Activated T-helper 1 cell treated with Interleukin-2 at 50 U/mL for 16 hours (primary cell): Measurements from ENCODE around the gene NBPF4.
"Not testable (repeated sequence)": the region's sequence is repeated elsewhere in the genome, so short reads cannot be mapped to it uniquely, and the experiment has no call there.

ENCODE experiments used
- DNase-seq: peaks from one replicate; pipeline ENCODE4 v3.0.0-alpha.2; 2020; ENCODE audit warnings: low read depth

The NBPF4 gene, protein sequence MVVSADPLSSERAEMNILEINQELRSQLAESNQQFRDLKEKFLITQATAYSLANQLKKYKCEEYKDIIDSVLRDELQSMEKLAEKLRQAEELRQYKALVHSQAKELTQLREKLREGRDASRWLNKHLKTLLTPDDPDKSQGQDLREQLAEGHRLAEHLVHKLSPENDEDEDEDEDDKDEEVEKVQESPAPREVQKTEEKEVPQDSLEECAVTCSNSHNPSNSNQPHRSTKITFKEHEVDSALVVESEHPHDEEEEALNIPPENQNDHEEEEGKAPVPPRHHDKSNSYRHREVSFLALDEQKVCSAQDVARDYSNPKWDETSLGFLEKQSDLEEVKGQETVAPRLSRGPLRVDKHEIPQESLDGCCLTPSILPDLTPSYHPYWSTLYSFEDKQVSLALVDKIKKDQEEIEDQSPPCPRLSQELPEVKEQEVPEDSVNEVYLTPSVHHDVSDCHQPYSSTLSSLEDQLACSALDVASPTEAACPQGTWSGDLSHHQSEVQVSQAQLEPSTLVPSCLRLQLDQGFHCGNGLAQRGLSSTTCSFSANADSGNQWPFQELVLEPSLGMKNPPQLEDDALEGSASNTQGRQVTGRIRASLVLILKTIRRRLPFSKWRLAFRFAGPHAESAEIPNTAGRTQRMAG

DNA sequence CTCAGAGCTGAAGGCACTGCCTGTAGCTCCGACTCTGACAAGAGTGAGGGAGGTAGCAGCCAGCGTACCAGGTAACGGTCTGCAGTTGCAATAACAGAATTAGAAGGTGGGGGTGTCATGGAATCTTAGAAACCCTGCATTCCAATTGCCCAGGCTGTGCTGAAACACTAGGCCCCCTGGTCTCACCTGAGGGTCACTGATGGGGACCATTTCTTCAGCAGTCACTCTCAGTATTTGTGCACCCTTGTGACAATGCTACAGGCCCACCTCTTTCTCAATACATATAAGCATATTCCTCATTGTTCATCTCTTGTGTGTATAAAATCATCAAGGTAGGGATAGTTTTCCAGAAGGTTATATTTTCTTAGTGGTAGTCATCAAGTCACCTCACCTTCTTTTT lies at the start of gene NBPF4:
NBPF4 (minus strand) TSS at position 101 of the 400 bp plus-strand sequence. CDS start 315 bp downstream, outside the sequence.
- DNase-seq = not testable (repeated sequence)

DNA sequence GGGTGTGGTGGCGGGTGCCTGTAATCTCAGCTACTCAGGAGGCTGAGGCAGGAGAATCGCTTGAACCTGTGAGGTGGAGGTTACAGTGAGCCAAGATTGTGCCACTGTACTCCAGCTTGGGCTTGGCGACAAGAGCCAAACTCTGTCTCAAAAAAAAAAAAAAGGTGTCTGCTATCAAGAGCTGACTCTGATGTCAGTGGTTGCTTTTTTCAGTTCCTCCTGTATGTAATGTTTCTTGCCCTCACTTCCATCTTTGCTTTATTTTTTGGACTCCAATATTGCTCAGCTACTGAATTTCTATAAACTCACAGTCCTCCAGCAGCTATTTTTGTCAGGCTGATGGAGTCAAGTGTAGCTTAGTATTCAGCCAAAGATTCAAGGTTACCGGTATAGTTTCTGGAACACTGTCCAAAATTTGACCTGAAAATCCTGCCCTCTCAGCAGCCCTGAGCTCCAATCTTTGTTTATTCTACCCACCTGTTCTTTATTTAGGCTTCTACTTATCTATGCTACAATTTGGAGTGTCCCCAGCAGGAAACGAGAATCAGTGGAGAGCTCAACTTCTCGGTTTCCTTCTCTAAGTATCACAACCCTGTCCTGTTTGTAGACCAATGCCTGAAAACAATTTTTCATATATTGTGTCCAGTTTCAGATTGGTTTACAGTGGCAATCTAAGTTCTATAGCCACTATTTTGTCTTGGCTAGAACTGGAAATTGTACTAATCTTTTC lies 38.8 kb upstream of the NBPF4 start:
- DNase-seq = not testable (repeated sequence)

DNA sequence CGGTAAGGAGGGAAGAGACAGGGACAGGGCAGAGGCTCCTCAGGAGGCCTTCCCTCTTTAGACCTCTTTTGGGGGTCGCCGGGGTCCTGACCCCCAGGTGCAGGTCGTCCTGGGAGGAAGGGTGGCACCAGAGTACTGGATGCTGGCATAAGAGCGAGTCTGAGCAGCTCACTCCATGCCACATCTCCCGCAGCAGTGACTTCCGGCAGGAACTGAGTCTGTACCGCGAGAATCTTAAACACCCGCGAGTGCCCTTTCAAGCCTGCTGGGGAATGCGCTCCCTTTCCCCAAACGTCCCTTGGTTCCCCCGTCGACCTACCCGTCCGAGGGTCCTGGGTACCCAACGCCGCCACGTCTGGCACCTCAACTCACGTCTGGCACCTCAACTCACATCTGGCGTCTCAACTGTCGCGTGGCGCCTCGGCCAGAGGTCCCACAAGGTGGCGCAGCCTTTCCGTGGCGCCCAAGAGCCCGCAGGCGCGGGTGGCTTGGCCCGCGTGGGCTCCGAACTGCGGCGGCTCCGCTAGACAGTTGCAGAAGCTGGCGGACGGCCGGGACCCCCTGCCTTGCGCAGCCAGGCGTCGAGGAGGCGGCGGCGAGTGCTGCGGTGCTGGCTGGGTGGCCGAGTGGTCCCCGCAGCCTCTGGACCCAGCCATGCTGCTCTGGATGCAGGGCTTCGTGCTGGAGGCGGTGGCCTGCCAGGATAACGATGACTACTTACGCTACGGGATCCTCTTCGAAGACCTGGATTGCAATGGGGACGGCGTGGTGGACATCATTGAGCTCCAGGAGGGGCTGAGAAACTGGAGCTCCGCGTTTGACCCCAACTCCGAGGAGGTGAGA lies 28.8 kb upstream of the NBPF4 start:
- not testable (repeated sequence) for DNase-seq

DNA sequence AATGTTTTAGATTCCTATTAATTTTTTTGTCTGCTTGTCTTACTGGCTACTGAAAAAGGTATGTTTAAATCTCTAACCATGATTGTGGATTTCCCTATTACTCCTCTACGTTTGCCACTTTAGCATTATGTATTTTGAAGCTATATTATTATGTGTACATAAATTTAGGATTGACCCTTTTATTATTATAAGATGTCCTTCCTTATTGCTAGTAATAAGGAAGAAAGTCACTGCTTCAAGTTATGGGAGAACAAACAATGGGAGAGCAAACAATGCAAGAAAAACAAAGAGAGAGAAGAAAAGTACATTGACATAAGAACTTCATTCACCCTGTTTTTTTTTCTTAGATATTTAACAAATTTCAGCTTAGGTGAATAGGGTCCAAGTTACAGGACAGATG lies 23.2 kb upstream of the NBPF4 start:
- DNase-seq = not testable (repeated sequence)

DNA sequence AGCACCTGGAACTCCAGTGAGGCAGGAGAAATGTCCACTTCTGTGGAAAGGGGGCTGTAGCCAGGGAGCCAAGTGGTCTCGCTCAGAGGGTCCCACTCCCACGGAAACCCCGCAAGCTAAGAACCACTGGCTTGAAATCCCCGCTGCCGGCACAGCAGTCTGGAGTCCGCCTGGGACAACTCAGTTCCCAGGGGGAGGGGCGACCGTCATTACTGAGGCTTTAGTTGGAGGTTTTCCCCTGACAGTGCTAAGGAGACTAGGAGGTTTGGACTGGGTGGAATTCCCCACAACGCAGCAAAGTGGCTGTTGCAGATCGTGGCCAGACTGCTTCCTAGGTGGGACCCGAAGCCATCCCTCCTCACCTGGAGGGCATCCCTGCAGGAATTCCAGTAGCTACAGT lies 18.1 kb upstream of the NBPF4 start:
- not testable (repeated sequence) for DNase-seq

DNA sequence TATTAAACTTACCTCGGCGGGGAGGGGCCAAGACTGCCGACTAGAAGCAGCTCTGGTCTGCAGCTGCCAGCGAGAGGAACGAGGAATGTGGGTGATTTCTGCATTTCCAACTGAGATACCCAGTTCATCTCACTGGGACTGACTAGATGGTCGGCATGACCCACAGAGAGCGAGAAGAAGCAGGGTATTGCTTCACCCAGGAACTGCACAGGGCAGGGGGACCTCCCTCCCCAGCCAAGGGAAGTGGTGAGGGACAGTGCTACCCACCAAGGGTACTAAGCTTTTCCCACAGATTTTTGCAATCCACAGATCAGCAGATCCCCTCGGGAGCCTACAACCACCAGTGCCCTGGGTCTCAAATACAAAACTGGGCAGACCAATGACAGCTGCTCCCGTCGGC lies 17.6 kb upstream of the NBPF4 start:
- not testable (repeated sequence) for DNase-seq

DNA sequence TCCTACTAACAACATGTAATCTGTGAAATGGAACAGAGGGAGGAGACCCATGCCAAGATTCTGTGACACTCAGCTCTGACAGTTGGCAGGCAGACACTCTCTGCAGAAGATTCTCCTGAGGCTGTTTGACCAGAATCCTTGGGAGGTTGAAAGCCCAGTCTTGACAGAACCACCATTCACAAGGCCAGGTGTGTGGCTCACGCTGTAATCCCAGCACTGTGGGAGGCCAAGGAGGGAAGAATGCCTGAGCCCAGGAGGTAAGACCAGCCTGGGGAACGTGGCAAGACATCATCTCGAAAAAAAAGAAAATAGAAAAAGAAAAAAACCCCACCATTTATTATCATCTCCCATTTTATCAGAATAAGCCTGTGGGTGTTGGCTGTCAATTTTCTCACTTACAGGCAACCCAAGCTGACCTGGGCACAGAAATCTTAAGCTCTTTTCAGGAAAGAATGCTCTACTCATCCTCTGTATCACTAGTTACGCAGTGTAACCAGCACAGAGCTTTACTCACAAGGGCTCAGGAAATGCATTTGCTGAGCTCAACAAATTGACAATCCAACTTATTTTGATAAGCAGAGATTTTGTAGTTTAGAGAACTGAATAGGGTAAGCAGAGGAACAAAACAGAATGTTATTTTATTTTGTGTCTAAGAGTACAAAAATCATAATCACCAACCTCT lies 16.8 kb upstream of the NBPF4 start:
- not testable (repeated sequence) for DNase-seq

DNA sequence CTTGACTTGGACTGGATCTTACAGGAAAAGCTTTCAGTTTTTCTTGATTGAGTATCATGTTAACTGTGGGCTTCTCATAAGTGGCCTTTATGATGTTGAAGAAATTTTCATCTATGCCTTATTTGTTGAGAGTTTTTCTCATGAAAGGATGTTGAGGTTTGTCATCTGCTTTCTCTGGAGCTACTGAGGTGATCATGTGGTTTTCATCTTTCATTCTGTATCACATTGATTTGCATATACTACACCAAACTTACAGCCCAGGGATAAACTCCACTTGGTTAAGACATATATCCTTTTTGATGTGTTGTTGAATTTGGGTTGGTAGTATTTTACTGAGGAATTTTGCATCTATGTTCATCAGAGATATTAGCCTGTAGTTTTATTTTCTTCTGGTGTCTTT lies 11.6 kb upstream of the NBPF4 start:
- DNase-seq = not testable (repeated sequence)

DNA sequence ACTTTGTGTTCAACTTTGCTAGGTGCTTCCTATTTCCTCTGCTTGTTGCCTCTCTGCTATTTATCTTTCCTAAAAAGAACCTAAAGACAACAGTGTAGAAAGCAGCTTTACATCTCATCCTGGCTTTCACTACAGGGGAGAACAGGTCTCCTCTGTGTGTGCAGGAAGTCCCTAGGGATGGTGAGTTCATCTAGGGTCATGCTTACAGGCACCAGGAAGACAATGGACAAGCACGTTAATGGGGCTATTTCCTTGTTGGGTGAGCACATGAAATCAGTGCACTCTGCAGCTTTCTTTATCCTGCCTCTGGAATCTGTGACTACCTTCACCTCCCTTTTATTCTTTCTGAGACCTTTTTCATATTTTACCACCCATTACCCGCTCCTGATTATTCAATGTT lies 4.5 kb downstream of the NBPF4 start:
- not testable (repeated sequence) for DNase-seq

DNA sequence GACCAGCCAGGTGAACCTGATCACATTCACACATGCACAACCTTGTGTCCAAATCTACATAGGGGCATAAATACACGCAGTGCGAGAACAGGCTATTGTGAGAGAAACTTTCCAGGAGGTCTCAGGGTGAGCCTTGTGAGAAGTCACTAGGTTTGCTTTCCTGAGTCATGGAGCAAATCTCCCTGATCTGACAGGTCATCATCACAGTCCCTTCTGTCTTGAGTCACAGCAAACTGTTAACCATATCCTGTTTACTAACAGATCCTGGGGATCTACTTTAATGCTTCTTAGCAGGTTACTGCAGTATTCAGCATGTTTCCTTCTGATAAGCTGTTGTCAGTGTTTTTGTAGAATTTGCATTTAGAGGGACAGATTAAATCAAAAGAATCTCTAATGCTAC lies 8.6 kb downstream of the NBPF4 start:
- DNase-seq = not testable (repeated sequence)

DNA sequence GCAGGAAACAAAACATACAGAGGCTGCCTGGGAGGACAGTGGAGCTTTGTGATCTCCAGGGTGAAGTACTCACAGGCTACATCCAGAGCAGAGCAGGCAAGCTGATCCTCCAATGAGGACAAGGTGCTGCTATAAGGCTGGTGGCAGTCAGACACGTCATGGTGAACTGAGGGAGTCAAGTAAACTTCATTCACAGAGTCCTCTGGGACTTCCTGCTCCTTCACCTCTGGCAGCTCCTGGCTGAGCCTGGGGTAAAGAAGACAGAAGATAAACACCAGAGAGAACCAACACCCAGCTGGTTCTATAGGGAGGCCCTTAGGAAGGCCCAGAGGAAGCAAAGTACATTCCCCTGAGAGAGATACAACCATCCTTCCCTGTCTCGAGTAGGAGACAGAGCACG lies 11.7 kb downstream of the NBPF4 start:
- DNase-seq = not testable (repeated sequence)

DNA sequence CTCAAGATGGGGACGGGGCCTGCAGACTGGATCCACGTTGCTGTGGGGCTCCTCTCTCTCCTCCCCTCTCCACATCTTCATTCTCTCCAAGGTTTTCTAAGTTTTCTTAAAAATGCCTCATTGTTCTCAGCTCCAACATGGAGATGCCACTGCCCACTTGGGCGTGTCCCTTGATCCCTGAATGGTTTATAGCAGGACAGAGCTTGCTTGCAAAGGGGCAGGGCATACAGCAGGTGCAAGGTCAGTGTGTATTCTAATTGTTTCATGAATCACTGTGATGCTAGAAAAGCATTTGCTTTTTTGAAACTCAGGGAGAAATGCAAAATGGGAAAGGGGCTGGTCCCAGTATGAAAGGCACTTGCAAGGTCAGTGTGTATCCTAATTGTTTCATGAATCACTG lies 13.9 kb downstream of the NBPF4 start:
- not testable (repeated sequence) for DNase-seq

DNA sequence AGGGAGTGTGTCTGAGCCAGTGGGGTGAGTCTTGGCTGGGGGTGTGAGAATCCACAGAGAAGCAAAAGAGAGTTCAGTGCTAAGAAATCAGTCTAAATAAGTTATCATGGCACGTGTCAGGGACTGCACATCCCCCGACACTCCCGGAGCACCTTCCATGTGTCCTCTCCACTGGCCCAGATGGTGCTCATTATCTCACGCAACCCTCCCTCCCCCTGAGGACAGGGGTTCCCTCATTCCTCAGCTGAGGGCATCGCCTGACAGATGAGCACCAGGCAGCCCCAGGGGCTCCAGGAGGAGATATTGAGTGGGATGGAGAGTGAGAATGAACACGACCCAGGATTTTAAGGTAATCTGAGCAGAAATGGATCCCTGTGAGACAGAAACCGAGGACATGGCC lies 16.1 kb downstream of the NBPF4 start:
- not testable (repeated sequence) for DNase-seq

DNA sequence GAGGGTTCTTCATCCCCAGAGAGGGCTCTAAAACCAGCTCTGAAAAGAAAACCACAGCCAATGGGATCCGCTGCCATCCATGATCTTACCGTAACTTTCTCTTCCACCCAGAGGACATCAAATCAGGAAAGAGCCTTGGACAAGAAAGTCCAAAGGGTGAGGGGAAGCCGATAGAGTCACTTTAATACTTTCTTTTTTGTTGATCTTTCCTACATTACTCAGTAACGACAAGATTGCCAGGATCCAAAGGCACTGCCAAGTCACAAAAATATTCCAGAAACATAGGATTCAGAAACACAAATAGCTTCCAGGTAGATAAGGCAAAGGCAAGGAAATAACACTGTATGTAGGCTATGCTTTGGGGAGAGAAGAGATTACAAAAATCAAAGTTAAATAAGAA lies 17.0 kb downstream of the NBPF4 start:
- DNase-seq = not testable (repeated sequence)

DNA sequence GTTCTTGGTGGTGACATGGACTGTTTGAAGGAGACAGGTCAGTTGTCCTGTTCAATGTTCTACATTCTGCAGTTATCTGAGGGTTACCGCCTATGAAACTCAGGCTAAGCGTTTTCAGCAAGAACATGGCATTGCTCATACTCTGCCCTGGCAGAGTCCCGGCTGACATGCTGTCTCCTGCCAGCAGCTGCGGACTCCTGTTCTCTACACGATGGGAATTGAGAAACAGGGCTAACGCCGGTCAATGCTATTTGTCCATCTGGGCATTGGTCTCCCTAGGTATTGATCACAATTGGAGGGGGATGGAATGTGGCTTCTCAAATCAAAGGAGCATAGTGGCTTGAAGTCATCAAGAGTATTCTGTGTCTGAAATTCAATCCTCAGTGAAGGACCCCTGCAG lies 20.6 kb downstream of the NBPF4 start:
- DNase-seq = not testable (repeated sequence)

DNA sequence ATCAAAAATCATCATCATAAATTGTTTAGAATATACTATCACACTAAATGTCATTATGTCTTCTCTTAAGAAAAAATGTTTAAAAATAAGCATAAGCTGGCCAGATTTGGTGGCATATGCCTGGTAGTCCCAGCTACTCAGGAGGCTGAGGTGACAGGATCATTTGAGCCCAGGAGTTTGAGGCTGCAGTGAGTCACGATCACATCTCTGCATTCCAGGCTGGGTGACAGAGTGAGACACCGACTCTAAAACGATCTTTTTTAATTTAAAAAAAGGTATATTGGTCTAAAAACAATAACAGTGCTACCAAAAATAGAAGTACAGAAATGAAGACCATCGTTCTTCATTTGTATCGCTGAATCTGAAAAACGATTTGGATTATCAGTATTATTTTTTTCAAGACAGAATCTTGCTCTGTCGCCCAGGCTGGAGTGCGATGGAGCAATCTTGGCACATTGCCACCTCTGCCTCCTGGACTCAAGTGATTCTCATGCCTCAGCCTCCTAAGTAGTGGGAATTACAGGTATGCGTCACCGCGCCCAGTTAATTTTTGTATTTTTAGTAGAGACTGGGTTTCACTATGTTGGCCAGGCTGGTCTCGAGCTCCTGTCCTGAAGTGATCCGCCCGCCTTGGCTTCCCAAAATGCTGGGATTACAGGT lies 26.2 kb downstream of the NBPF4 start:
- not testable (repeated sequence) for DNase-seq

DNA sequence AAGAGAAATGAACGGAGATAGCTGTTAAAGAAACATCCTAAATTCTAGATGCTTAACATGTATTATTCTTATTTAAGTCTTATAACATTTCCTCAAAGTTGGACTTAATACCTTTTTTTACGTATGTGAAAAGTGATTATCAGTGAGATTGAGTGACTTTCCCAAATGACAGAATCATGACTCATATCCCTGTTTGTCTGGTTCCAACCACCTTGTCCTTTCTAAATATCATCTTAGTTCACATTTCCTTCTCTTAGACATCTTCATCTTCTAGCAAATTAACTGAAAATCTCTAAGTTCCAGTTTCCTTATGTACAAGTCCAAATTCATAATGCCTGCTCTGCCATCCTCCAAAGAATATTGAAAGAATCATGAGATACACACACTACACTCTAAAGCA lies 26.9 kb downstream of the NBPF4 start:
- not testable (repeated sequence) for DNase-seq

DNA sequence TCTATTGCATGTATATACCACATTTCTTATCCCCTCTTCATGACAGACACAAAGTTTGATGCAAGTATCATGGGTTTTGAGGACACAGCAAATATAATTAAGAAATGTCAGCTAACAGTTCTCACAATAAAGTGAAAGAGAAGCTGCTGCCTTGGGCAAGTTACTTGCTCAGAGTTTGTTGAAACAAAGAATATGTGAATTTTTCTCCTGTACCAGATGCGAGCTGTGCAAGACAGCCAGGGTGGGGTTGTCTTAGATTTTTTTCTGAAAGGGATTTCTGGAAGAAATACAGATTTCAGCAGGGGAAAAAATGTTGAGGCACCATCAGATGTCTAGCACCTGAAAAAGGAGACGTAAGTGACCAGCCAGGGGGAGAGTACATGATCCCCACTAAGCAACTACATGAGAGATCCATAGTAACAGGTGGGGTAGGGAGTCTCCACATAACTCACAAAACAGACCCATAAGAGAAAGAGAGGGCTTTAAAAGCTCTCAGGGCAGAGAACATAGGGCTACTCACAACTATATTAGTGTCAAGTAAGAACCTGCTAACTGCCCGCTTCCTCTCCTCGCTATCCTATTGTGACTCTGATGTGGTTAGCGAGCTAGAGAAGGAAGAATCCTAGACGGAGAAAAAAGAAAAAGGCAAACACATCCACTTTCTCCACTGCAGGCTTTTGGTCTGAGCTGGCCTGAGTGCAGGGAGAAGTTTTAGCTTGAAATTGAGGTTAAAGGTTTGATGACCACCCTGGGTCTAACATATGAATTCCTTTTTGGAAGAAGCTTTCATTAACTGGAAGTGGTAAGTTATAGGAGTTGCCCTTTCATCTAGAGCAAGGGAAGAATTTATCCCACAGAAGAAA lies 27.6 kb downstream of the NBPF4 start:
- not testable (repeated sequence) for DNase-seq

DNA sequence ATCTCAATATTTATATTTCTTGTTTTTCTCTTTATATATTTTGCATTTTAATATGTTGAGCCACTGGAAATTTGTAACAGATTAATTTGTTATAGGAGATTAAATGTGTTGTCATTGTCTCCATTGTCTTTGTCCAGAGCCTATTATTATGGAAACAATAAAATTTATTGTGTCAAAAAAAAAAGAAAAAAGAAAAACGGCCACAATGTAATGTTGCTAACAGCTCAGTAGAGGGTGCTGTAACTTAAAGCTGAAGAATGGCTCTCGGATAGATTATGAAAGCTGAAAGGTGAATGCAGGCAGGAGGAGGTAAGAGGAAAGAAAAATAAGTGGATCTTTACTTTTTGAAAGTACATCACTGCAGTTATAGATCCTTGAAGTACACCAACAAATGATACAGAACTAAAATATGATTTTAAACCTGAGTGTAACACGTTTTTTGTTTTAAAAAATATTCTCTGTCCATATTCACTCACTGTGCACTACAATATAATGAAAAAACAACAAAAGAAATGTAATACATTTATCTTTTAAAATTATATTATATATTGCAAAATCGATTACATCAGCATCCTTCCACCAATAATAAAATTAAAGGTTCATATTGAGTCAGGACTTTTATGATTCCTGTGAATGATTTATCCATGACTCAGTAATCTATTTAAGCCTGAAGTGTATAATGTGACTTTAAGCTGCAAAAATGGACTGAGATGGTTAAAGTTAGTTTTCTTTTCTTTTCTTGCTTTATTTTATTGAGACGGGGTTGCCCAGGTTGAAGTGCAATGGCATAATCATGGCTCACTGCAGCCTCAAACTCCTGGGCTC lies 29.0 kb downstream of the NBPF4 start:
- not testable (repeated sequence) for DNase-seq
